ENCODE measurements around the gene TSPO. TPM values are rescaled to one million over a fixed set of nuclear protein-coding genes. Genes with fewer than 3 reads are reported as not detected.
"Not testable (repeated sequence)": the region's sequence is repeated elsewhere in the genome, so short reads cannot be mapped to it uniquely, and the experiment has no call there.

The TSPO gene
- polyA plus RNA-seq (2012; rRNA removed) = 156 and 158 TPM in 2 replicates
- polyA plus RNA-seq (2012; cell fraction: cytosol; rRNA removed) = 69.0 and 103 TPM in 2 replicates
- 73.0 and 98.4 TPM in 2 replicates for polyA plus RNA-seq (2012; cell fraction: nucleus; rRNA removed)

GRCh38 chr22:43151251-43152002 is at the start of gene TSPO:
Gene TSPO (plus strand): TSS chr22:43151559. CDS start chr22:43159239, 7,680 bp downstream.
- Histone ChIP-seq H3K9ac (peak within 1 kb of the TSS; percentile 71), H3K27ac (ENCODE audit: low read depth in 2 of 2, low read length in 1 of 2) (peak within 1 kb of the TSS; percentile 46 to 79), H3K27me3 (ENCODE audit: insufficient read depth) (no peaks in the 10 kb centered on the region), H3K9me2 (no peaks in the 10 kb centered on the region), H3K4me3 (ENCODE audit: low read depth in 2 of 2, low read length in 1 of 2) (peak within 1 kb of the TSS; percentile 59 to 60), H3F3A (replicated peaks; ENCODE audit: insufficient read depth) (no peaks in the 10 kb centered on the region), H2AFZ (ENCODE audit: low read depth) (peak within 1 kb of the TSS; percentile 79; the same call in 1 of the 2 replicates), H3K9me3 (no peaks in the 10 kb centered on the region), H3K4me2 (peak within 1 kb of the TSS; percentile 89), H4K20me1 (ENCODE audit: insufficient read depth) (no peaks in the 10 kb centered on the region), H3K36me3 (replicated peaks in 1 of 2; ENCODE audit: control insufficient read depth in 1 of 2, insufficient read depth in 2 of 2, low read length in 1 of 2) (no peaks in the 10 kb centered on the region), H3K4me1 (ENCODE audit: control insufficient read depth in 1 of 2, insufficient read depth in 2 of 2, low read depth in 1 of 2, low read length in 1 of 2) (peaks cover 0 to 2% of the 10 kb centered on the region in 2 experiments; a peak in 1 of 4 replicates), H3K79me2 (ENCODE audit: insufficient read depth) (peaks cover 31% of the 10 kb centered on the region)
- ChIA-PET CTCF (no interaction called here), POLR2A (no interaction called here)
- peak; percentile 89 for DNase-seq
- no CpG with 5 or more reads among the region's 75 CpGs for WGBS (ENCODE audit: low lambda C conversion rate)
- peak; percentile 65; the same call in 1 of the 2 replicates for TF ChIP-seq RFX5 (IDR thresholded peaks at IDR 0.05; ENCODE audit: low read length)
- no peak for TF ChIP-seq USF2 (IDR thresholded peaks at IDR 0.05; ENCODE audit: borderline replicate concordance, low read depth, low read length)
- TF ChIP-seq IRF3 (IDR thresholded peaks at IDR 0.05; ENCODE audit: low read depth, low read length) = no peak
- TF ChIP-seq REST (IDR thresholded peaks at IDR 0.05; ENCODE audit: low read depth, low read length) = no peak
- TF ChIP-seq EZH2phosphoT487 (IDR thresholded peaks at IDR 0.05; ENCODE audit: borderline replicate concordance, low read depth) = no peak
- TF ChIP-seq YY1 (IDR thresholded peaks at IDR 0.05; ENCODE audit: low read depth) = no peak
- TF ChIP-seq SMC3 (IDR thresholded peaks at IDR 0.05; ENCODE audit: low read depth, low read length) = no peak
- no peak for TF ChIP-seq CTCF (IDR thresholded peaks at IDR 0.05)
- TF ChIP-seq MXI1 (IDR thresholded peaks at IDR 0.05; ENCODE audit: low read depth, low read length) = no peak
- TF ChIP-seq POLR2AphosphoS5 (IDR thresholded peaks at IDR 0.05; ENCODE audit: low read depth, low read length) = no peak
- TF ChIP-seq MAX (IDR thresholded peaks at IDR 0.05; ENCODE audit: low read depth) = peak; percentile 76; the same call in 1 of the 2 replicates
- no peak for TF ChIP-seq TCF12 (IDR thresholded peaks at IDR 0.05)
- no peak for TF ChIP-seq EP300 (IDR thresholded peaks at IDR 0.05; ENCODE audit: borderline replicate concordance in 1 of 2, low read depth in 1 of 2, low read length in 1 of 2)
- no peak for TF ChIP-seq TEAD4 (IDR thresholded peaks at IDR 0.05; ENCODE audit: borderline replicate concordance, insufficient read depth)
- no peak for TF ChIP-seq FOXM1 (IDR thresholded peaks at IDR 0.05; ENCODE audit: low read depth)
- TF ChIP-seq NRF1 (IDR thresholded peaks at IDR 0.05; ENCODE audit: low read depth, low read length) = no peak
- no peak for TF ChIP-seq TAF1 (IDR thresholded peaks at IDR 0.05; ENCODE audit: borderline replicate concordance, low read depth, low read length)
- TF ChIP-seq CHD2 (IDR thresholded peaks at IDR 0.05; ENCODE audit: low read length, partially characterized antibody) = no peak

- WGBS (ENCODE audit: low lambda C conversion rate) = 88% methylated on average over 13 of the region's 15 CpGs
These were observed 47.2 kb upstream of the TSPO start for GRCh38 chr22:43104056-43104625.

More at GRCh38 chr22:43104056-43104625, 47.2 kb upstream of the TSPO start:
- H3K36me3 ChIP-seq (replicated peaks in 1 of 2; ENCODE audit: control insufficient read depth in 1 of 2, insufficient read depth in 2 of 2, low read length in 1 of 2); H3F3A ChIP-seq (replicated peaks; ENCODE audit: insufficient read depth); H3K27ac ChIP-seq (ENCODE audit: low read depth in 2 of 2, low read length in 1 of 2); H3K79me2 ChIP-seq (ENCODE audit: insufficient read depth); H3K9me3 ChIP-seq; H4K20me1 ChIP-seq (ENCODE audit: insufficient read depth); H3K4me1 ChIP-seq (ENCODE audit: control insufficient read depth in 1 of 2, insufficient read depth in 2 of 2, low read depth in 1 of 2, low read length in 1 of 2); CTCF ChIA-PET; H3K4me3 ChIP-seq (ENCODE audit: low read depth in 2 of 2, low read length in 1 of 2); H3K9ac ChIP-seq; H3K27me3 ChIP-seq (ENCODE audit: insufficient read depth); H2AFZ ChIP-seq (ENCODE audit: low read depth); DNase-seq; H3K9me2 ChIP-seq; POLR2A ChIA-PET; H3K4me2 ChIP-seq: not testable (repeated sequence)

Data from SK-N-SH (cell line).